ENCODE data around the gene THBD.

DNA sequence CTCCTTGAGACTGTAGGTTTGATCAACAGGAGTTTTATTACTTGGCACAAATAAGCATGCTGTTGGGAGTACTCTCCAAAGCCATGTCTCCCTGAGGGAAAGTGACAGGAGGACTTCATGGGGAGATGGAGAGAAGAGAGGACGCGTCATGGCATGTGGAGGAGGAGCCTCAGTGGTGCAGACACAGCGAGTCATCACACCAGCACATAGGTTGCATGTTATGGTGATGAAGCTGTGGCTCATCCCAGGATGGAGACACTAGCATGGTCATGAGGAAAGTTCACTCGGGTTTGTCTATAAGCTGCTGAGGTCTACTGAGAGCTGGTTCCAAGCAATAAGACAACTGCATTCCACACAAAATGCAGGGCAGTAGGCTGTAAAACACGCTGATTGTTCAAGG, 27.5 kb downstream of the THBD start:
- TF ChIP-seq POLR2AphosphoS5 (IDR thresholded peaks at IDR 0.05), result no peak
- TF ChIP-seq, protein P1, sequence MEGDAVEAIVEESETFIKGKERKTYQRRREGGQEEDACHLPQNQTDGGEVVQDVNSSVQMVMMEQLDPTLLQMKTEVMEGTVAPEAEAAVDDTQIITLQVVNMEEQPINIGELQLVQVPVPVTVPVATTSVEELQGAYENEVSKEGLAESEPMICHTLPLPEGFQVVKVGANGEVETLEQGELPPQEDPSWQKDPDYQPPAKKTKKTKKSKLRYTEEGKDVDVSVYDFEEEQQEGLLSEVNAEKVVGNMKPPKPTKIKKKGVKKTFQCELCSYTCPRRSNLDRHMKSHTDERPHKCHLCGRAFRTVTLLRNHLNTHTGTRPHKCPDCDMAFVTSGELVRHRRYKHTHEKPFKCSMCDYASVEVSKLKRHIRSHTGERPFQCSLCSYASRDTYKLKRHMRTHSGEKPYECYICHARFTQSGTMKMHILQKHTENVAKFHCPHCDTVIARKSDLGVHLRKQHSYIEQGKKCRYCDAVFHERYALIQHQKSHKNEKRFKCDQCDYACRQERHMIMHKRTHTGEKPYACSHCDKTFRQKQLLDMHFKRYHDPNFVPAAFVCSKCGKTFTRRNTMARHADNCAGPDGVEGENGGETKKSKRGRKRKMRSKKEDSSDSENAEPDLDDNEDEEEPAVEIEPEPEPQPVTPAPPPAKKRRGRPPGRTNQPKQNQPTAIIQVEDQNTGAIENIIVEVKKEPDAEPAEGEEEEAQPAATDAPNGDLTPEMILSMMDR (IDR thresholded peaks at IDR 0.05), result no peak
